GM19023 (cell line): ENCODE data around the gene PTPRM.

Source experiments
- ATAC-seq: cut with Tn5 transposase; IDR thresholded peaks from one replicate; pipeline ENCODE4 v1.9.1; 2021; ENCODE audit warnings: mild to moderate bottlenecking, moderate library complexity; ENCODE audit not compliant: unreplicated experiment

The PTPRM gene

DNA sequence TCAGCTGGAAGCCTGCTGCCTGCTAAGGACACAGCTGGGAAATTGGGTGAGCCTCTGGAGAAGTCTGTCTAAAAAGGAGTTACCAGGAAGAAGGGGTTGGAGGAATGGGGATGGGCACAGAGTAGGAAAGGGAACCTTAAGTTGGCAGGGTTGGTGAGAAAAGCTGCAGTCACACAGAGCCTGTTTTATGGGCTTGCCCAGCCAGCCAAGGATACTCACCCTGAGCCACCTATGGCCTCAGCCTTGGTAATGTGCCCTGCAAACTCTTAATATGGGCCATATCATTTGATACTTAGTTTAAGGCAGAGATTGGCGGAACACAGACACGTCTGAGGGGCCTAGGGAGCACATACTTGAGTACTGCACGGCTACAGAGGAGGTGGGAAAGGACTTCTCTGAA is 623.9 kb downstream of the PTPRM start:
- ATAC-seq: no peak

DNA sequence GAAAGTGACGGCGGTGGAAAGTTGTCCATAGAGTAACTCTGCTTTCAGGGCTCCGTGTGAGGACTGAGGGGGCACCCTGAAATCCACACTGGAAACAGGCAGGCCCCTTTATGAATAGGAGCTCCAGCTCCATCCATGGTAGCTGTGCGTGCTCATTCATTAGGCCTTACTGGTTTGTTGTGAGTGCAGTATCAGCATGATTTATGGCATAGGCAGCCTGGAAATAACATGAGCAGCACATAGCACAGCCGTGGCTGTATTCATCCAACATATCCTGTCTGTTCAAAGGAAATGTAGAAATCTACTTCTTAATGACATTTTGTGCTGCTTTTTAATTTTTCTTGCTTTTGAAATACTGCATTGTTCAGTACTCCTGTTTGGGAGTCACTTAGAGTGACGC is 627.3 kb downstream of the PTPRM start:
- no peak for ATAC-seq

DNA sequence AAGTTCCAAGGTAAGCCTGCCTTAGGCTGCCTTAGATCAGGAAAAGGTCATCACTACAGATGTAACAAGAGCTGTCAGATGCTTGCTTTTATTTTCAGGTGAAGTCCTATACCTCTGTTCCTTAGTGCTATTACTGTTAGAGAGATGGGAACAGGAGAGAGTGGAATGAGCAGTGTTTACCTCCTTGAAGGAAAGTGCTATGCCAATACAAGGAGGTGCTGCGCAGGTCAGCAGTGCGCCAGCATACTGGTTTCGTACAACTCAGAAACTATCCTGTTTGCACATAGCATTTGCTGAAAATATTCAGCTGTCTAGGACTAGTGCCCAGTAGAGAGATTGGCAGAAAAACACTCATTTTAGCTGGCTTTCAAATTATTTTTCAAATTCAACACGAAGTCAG is 629.1 kb downstream of the PTPRM start:
- ATAC-seq: no peak

DNA sequence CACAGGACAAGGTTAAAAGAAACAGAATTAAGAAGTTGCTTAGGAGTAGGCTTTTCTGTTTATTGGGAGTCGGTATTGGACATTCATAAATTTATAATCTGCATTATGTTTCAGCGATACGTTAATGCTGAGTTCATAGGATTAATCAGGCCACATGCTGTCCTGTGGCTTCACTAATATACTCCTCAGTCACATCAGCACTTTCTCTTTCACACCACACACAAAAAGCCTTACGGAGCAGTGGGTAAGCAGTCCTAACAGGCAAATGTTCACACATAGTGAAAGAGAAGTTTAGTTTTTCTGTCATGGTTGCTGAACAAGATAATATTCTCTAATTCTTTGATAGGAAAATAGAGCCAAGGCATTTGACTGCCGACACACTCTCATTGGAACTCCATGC is 630.4 kb downstream of the PTPRM start:
- ATAC-seq: no peak

DNA sequence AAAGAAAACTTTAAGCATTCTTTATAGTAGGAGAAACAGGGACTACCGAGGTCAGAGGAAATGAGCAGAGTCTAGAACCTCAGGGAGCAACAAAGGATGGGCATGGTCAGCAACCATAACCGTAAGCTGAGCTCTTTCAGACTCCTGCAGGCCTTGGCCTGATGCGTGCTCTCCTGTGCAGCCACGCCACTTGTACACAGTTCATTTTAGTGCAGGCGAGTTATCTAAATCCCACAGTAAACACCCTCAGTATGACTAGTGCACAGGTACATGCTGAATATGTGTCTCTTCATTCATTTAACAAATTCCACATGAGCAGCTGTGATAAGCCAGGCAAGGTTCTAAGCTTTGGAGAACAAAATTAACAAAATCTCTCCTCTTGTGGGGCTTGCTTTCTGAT is 640.9 kb downstream of the PTPRM start:
- no peak for ATAC-seq

DNA sequence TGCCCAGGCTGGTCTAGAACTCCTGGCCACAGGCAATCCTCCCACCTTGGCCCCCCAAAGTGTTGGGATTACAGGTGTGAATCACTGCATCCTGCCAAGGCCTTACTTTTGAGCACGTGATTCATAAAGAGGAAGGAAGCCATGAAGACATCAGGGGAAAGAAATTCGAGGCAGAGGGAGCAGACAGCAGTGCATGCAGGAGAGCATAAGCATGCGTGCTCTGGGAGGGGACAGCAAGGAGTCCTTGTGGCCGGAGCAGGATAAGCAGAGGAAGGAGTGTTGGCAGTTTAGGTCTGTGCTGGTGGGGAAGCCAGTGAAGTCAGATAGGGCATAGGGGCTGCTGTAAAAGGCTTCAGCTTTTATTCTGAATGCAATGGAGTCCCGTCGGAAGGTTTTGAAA is 641.6 kb downstream of the PTPRM start:
- ATAC-seq: no peak

DNA sequence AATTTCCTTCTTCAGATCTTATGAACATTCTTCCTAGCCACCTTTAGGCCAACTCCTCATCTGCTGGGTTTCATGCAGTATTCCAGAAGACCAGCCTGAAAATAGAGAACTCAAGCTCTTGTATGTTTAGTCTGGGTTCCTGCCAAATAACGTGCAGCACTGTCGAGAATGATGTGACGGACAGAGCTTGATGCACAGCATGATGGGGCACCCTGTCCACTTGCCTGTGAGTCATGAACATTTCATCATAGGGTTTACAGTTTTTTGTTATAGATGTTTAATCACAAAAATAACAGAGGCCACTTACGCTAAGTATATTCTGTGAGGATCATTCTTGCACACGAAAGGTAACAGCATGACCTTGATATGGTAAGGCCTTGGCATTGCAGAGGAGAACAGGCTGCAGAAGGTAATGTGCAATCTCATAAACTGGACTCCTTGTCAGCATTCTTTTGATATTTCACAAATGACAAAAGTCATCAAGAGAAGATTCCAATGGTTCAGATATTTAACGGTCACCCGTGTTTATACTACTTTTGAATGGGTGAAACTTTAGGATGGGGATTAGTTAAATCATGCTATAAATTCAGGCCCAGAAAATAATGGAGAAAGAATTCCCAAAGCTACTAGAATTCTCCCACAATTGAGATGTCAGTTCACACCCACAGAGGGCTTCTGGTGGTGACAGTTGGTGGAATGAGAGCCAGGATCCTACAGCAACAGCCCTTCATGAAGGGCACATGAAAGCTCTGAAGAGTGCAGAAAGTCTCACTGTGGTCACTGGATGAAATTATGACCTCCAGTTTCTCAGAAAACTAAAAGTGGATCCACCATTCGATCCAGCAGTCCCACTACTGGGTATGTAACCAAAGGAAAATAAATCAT is 646.0 kb downstream of the PTPRM start:
- ATAC-seq: no peak

DNA sequence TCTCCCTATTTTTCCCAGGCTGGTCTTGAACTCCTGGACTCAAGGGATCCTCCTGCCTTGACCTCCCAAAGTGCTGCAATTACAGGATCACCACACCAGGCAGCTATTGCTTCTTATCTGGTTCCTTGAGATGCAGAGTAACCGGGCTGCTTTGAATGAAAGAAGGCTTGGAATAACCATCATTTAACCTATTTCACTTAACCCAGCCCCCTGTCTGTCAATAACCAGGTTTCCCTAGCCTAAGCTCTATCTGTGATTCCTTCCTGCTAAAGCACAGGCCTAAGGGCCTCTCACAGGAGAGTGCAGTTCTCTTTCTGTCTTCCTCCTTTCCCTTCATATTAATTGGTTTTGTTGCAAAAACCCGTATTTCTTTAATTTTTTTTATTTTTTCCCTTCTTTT is 648.6 kb downstream of the PTPRM start:
- no peak for ATAC-seq

DNA sequence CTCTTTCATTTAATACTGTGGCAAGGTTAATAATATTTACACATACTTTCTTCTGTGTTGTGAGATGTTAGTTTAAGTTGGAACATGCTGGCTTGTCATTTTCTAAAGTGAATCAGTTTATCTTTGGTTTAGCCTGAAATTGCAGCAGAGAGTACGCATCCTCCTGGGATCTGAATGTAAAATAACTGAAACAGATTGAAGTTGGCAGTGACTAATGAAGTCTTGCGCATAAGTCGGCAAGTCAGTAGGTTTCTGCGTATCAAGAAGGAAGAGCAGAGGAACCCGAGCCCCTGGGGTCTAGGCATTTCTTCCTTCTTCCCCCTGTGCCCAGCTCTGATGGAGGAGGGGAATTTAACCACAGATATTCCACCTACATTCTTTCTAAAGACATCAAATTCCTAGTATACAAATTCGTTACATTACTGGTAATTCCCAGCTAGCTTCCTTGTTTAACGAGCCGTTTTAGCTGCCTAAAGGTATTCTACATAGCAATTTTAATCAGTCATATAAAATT is 650.0 kb downstream of the PTPRM start:
- ATAC-seq: no peak

DNA sequence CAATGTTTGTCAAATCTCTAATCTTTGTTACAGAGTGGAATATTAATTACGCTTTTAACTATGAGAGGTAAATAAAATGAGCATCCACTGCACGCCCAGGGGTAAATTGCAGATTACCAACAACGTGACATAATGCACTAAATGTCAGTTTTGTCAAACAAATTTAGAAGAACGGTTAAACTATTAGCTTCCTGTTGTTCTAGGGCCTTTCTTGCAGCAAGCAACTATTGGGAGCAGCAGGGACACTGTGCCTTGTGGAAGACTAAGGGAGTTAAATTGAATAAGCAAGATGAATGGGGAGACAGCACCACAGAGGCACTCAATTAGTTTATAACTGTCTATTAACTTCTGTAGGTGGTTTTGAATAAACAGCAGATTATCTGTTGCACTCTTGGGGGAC is 651.1 kb downstream of the PTPRM start:
- no peak for ATAC-seq

DNA sequence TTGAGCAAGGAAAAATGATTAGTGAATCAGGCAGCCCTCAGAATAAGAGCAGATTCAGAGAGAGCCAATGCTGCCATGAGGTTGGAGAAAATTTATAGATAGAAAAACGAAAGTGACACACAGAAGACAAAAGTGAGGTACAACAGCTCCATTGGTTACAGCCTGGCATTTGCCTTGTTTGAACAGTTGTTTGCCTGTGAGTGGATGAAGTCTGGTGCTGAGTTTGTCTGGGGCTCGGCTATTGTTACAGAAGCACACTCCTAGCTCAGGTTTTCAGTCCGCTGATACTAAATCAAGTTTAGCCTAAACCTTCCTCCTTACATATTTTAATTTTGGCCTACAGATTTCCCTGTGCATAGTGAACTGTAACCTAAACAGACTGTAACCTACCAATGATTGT is 654.3 kb downstream of the PTPRM start:
- no peak for ATAC-seq

DNA sequence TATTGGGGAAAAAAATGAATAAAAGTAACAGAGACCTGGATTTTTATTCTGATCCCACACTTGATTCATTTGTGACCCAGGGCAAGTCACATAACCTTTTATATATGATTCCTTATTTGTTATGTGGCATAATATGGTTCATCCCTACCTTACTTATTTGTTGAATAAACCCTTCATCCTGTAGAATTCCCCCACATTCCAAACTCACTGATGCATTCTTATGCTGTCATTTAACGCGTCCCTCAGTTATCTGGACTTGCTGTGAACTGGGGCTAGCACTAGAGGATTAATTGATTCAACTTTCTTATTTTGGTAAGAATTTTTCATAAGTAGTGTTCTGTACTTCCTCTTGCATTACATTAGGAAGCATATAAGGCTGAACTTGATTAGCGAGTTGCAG is 657.5 kb downstream of the PTPRM start:
- no peak for ATAC-seq

DNA sequence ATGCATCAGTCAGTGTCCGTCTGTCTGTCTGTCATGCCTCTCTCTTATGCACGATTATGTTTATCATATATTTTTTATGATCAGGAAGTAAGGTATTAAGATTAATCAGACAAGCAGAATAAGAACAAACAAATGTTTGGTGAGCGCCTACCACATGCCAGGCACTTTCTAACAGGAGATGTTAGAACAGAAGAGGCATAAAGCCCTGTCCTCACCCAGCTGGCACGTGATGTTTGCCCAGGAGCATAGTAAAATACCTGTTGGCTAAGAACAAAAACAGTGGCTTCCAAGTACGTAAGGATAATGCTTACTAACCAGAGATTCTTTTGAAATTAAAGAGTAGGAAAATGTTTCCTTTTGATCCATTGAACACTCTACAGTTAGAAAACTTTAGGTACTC is 661.9 kb downstream of the PTPRM start:
- ATAC-seq: no peak

DNA sequence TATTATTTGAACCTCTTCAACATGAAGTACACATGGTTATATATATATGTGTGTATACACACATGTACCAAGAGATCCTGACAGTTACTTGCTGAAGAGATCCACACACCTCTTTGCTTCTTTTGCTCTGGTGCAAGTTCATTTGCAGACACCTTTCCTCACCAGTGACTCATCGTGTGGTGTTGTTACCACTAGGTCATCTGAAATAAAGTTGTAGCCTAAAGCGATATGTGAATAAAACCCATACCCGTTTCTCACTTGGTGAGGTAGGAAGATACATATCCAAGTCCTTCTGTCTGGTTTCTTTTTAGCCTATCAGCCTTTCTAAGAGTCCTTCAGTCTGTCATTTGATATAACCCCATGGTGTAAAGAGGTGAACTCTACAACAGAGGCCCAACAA is 662.7 kb downstream of the PTPRM start:
- no peak for ATAC-seq

DNA sequence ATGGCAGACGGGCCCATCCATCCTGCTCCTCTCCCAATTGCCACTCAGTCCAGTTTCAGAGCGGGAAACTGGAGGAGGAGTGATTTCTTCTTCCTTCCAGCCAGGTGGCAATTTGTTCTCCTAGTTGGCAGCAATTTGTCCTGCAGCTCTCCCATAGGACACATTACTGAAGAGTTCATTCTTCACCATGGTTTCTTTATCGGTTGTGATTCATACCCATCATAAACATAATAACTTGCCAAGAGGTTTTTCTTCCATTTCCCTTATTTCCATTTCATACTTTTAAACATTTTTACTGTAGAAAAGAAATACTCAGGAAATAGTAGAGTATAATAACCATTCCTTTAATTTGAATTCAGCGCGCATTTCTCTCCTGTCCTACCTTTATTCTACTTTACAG is 664.2 kb downstream of the PTPRM start:
- ATAC-seq: no peak

DNA sequence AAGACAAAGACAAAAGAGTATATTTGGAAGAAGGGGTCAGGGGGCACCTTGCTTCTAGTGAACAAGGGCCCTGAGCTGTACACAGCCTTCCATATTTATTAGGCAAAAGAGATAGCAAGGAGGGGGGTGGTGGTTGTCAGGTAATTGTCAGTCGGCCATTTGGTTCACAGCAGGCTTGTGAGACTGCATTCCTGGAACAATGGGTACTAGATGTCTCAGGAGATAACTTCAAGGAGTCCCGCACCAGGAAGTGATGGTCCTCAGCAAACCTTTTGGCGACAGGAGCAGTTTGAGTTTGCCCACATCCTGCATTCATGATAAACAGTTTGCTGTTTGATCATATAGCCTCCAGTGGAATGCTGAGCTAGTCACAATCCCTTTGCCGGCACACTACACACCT is 665.7 kb downstream of the PTPRM start:
- no peak for ATAC-seq

DNA sequence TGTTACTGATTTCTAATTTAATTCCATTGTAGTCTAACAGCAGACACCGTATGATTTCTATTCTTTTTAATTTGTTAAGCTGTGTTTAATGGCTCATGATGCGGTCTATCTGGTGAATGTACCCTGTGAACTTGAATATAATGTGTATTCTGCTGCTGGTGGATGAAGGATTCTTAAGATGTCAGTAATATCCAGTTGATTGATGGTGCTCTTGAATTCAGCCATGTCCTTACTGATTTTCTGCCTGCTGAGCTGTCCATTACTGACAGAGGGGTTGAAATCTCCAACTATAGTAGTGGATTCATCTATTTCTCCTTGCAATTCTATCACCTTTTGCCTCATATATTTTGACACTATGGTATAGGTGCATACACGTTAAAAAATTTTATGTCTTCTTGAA is 668.8 kb downstream of the PTPRM start:
- ATAC-seq: no peak

DNA sequence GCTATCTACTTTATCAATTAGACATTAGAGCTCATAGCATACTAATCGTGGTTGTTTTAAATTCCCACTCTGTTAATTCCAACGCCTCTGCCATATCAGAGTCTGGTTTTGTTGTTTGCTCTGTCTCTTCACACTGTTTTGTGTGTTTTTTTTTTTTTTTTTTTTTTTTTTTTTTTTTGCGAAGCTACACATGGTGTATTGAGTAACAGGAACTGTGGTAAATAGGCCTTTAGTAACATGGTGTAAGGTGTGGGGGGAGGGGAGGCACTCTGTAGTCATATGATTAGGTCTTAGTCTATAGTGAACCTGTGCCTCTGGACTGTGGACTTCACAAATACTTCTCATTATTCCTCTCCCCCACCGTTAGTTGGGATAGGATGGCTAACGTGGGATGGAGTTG is 671.4 kb downstream of the PTPRM start:
- no peak for ATAC-seq

DNA sequence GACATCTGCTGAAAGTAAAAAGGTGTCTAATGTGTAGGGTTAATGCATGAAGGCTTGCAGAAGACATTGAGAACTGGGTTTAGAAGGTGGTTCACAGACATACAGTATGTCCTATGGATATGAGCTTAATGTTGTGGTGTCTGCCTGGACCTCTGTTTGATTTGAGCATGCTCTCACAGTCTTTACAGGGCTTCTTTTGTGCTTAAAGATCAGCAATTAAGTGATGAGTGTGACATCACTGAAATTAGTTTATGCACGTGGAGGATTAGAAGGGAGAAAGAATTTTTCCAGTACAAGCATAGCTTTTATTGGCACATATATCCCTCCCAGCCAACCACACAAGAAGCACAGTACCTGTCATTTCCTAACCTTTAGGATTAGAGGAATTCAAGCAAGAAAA is 674.6 kb downstream of the PTPRM start:
- ATAC-seq: no peak

DNA sequence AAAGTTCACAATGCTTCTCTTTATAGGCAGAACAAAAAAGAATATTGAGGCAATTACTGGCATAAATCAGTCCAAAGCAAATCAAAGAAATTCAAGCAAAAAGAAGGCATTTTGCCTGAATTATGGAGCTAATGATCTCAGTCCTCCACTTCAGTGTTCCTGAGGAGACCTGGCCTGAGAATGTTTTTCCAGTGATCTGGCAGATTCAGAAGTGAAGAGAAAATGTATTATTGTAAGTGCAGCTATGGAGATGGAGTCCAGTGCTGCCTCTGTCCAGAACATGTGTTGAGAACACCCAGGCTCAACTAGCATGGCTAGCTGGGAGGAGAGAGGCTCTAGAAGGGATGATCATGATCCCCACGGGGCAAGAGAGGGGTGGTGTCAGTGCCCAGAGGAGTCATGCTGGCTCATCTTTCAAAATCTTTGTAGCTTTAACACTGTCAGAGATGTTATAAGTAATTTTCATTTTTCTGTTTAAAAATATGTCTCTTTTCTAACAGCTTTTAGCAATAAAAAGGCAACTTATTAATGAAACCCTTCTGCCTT is 675.1 kb downstream of the PTPRM start:
- no peak for ATAC-seq

DNA sequence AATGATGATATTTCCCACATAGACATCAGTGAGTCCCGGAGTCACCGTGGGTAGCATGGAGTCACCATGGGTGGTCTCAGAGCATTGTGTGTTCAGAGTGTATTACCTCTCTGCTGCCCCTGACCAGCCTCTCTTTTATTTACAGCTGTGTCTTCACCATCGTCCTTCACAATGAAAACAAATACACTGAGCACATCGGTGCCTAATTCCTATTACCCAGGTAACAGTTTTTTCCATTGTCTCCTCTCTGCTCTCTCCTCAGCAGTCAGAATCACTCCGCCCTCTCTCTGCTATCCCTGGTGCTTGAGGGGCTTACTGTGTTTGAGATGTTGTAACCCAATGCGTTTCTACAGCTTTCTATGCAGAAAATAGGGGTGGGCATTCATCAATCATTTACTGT is 680.6 kb downstream of the PTPRM start:
- ATAC-seq: no peak

DNA sequence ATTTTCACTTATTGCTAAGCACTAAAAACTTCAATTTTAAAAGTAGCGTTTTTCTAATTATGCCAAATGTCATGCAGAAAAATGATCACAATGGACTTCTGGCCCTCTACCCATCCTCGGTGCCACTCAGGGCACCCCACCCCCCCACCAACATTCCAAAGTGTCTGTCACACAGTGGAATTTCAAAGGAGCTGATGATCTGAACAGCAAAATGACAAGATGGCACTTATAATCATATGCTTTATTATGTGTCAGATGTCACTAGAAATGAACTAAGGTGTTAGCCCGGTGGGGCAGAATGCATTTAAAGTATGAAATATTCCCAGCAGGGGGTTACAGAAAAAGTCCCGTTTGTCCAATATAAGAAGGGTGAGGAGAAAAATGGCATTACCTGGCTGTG is 681.5 kb downstream of the PTPRM start:
- ATAC-seq: no peak

DNA sequence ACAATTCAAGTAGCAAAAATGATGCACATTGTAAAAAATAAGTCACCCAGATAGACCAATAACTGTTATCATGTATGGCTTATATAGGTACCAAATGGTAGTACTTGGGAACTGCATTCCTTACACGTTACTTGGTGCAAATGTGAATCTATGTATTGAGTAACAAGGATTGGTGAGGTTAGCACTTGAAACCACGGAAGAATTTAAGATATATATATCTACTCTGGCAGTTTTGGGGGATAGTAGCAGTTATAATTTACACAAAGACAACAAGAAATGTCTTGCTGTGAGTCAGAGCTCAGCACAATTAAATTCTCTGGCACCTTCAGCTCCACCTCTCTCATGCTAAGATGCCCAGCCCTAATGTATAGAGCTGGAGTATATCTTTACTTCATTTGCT is 682.7 kb downstream of the PTPRM start:
- ATAC-seq: no peak
